HEK293 (cell line): ENCODE results near the gene AGXT2.

Experiments
- CTCF ChIA-PET: fragments of 350-600 bp; formaldehyde crosslinking; extraction: SDS; loops from one replicate; lab custom pipeline; 2021; ENCODE audit warnings: antibody characterized with exemption; lab: Yijun Ruan, JAX
- POLR2A ChIA-PET: fragments of 300-600 bp; formaldehyde crosslinking; extraction: SDS; loops from one replicate; lab custom pipeline; 2020; ENCODE audit warnings: antibody characterized with exemption, inconsistent platforms; lab: Yijun Ruan, JAX
- H3K27ac ChIP-seq: fragments of 200-500 bp; sonication (Bioruptor generic); 2 replicates; pipeline ENCODE4 v1.5.1; 2014; ENCODE audit warnings: low read depth, low read length, control low read depth, inconsistent platforms; ENCODE audit errors: extremely low read depth
- H3K36me3 ChIP-seq, 2 experiments: fragments of 200-500 bp in 1 of 2; sonication (Bioruptor generic) in 1 of 2; 1 replicate in 1 of 2; 2 replicates in 1 of 2; pipeline ENCODE4 v1.5.1; 2014 to 2017; ENCODE audit warnings: inconsistent platforms in 2 of 2, low read length in 2 of 2; ENCODE audit not compliant: control insufficient read depth in 2 of 2, insufficient read depth in 1 of 2
- H3K4me1 ChIP-seq: fragments of 200-500 bp; sonication (Bioruptor generic); 2 replicates; pipeline ENCODE4 v1.5.1; 2014; ENCODE audit warnings: mild to moderate bottlenecking, low read length, inconsistent platforms; ENCODE audit not compliant: control insufficient read depth, insufficient read depth
- H3K4me3 ChIP-seq: 2 replicates; pipeline ENCODE4 v1.5.1; 2011; ENCODE audit warnings: low read depth, mild to moderate bottlenecking, control low read depth, low read length, moderate library complexity
- H3K9me3 ChIP-seq: fragments of 200-500 bp; sonication (Bioruptor generic); 2 replicates; pipeline ENCODE4 v1.5.1; 2014; ENCODE audit warnings: low read depth, low read length, inconsistent platforms; ENCODE audit not compliant: control insufficient read depth, insufficient read depth
- EGR2 ChIP-seq: fragments of 450-650 bp; formaldehyde crosslinking; IDR thresholded peaks from 2 replicates; pipeline ENCODE4 v1.5.1; 2016; ENCODE audit warnings: low read depth, missing biosample characterization, missing genetic modification characterization
- SALL2 ChIP-seq: fragments of 450-650 bp; formaldehyde crosslinking; IDR thresholded peaks from 2 replicates; pipeline ENCODE4 v1.5.0; 2017; ENCODE audit warnings: missing biosample characterization, mild to moderate bottlenecking, missing genetic modification characterization, borderline replicate concordance
- SCRT2 ChIP-seq: fragments of 450-650 bp; formaldehyde crosslinking; IDR thresholded peaks from 2 replicates; pipeline ENCODE4 v1.5.1; 2016; ENCODE audit warnings: missing biosample characterization, missing genetic modification characterization
- TSHZ1 ChIP-seq: fragments of 450-650 bp; formaldehyde crosslinking; IDR thresholded peaks from 2 replicates; pipeline ENCODE4 v1.5.1; 2016; ENCODE audit warnings: missing biosample characterization, missing genetic modification characterization, borderline replicate concordance
- WT1 ChIP-seq: fragments of 450-650 bp; formaldehyde crosslinking; IDR thresholded peaks from 2 replicates; pipeline ENCODE4 v1.5.1; 2016; ENCODE audit warnings: missing biosample characterization, missing genetic modification characterization
- YY1 ChIP-seq: fragments of 450-650 bp; formaldehyde crosslinking; IDR thresholded peaks from 2 replicates; pipeline ENCODE4 v1.5.1; 2018; ENCODE audit warnings: missing biosample characterization, missing genetic modification characterization
- ZBTB20 ChIP-seq: fragments of 450-650 bp; formaldehyde crosslinking; IDR thresholded peaks from 2 replicates; pipeline ENCODE4 v1.5.1; 2016; ENCODE audit warnings: missing biosample characterization, missing genetic modification characterization
- ZBTB26 ChIP-seq: fragments of 450-650 bp; formaldehyde crosslinking; optimal IDR thresholded peaks from 2 replicates; pipeline ENCODE3; 2016; ENCODE audit warnings: missing biosample characterization, mild to moderate bottlenecking, missing genetic modification characterization
- ZEB2 ChIP-seq: fragments of 450-650 bp; formaldehyde crosslinking; IDR thresholded peaks from 2 replicates; pipeline ENCODE4 v1.5.1; 2016; ENCODE audit warnings: missing biosample characterization, missing genetic modification characterization
- ZNF132 ChIP-seq: fragments of 450-650 bp; formaldehyde crosslinking; IDR thresholded peaks from 2 replicates; pipeline ENCODE4 v1.5.1; 2017; ENCODE audit warnings: missing biosample characterization, missing genetic modification characterization, borderline replicate concordance
- ZNF133 ChIP-seq: fragments of 450-650 bp; formaldehyde crosslinking; IDR thresholded peaks from 2 replicates; pipeline ENCODE4 v1.5.1; 2016; ENCODE audit warnings: missing biosample characterization, missing genetic modification characterization
- ZNF266 ChIP-seq: fragments of 450-650 bp; formaldehyde crosslinking; IDR thresholded peaks from 2 replicates; pipeline ENCODE4 v1.5.1; 2016; ENCODE audit warnings: missing biosample characterization, missing genetic modification characterization, low read depth
- ZNF292 ChIP-seq: fragments of 450-650 bp; formaldehyde crosslinking; IDR thresholded peaks from 2 replicates; pipeline ENCODE4 v1.5.1; 2016; ENCODE audit warnings: low read depth, missing biosample characterization, missing genetic modification characterization, borderline replicate concordance
- ZNF398 ChIP-seq: fragments of 450-650 bp; formaldehyde crosslinking; IDR thresholded peaks from 2 replicates; pipeline ENCODE4 v1.5.1; 2017; ENCODE audit warnings: missing biosample characterization, missing genetic modification characterization
- ZNF416 ChIP-seq: fragments of 450-650 bp; formaldehyde crosslinking; IDR thresholded peaks from 2 replicates; pipeline ENCODE4 v1.5.1; 2016; ENCODE audit warnings: missing biosample characterization, missing genetic modification characterization
- ZNF433 ChIP-seq: fragments of 450-650 bp; formaldehyde crosslinking; IDR thresholded peaks from 2 replicates; pipeline ENCODE4 v1.5.1; 2016; ENCODE audit warnings: missing biosample characterization, missing genetic modification characterization, low read depth
- ZNF596 ChIP-seq: fragments of 450-650 bp; IDR thresholded peaks from 2 replicates; pipeline ENCODE4 v1.5.0; 2018; ENCODE audit warnings: missing biosample characterization, mild to moderate bottlenecking, missing genetic modification characterization, moderate library complexity
- ZNF658 ChIP-seq: fragments of 450-650 bp; formaldehyde crosslinking; IDR thresholded peaks from 2 replicates; pipeline ENCODE4; 2016; ENCODE audit warnings: missing biosample characterization, missing genetic modification characterization
- ZNF776 ChIP-seq: fragments of 450-650 bp; formaldehyde crosslinking; IDR thresholded peaks from 2 replicates; pipeline ENCODE4 v1.5.0; 2017; ENCODE audit warnings: missing biosample characterization, missing genetic modification characterization, borderline replicate concordance
- ZNF830 ChIP-seq: fragments of 450-650 bp; IDR thresholded peaks from 2 replicates; pipeline ENCODE4 v1.5.0; 2018; ENCODE audit warnings: missing biosample characterization, missing genetic modification characterization, low read depth, mild to moderate bottlenecking, moderate library complexity
- ZSCAN18 ChIP-seq: fragments of 450-650 bp; formaldehyde crosslinking; IDR thresholded peaks from 2 replicates; pipeline ENCODE4 v1.5.1; 2016; ENCODE audit warnings: missing biosample characterization, missing genetic modification characterization
- ZSCAN4 ChIP-seq: fragments of 450-650 bp; formaldehyde crosslinking; IDR thresholded peaks from 2 replicates; pipeline ENCODE4 v1.5.1; 2017; ENCODE audit warnings: missing biosample characterization, missing genetic modification characterization
- ZSCAN5A ChIP-seq: fragments of 450-650 bp; formaldehyde crosslinking; IDR thresholded peaks from 2 replicates; pipeline ENCODE4 v1.5.1; 2016; ENCODE audit warnings: missing biosample characterization, missing genetic modification characterization

Gene AGXT2

GRCh38 chr5:35067985-35068384 is 20.2 kb upstream of the AGXT2 start:
- TF ChIP-seq YY1 (tag by site-specific recombination) (no peak), ZSCAN5A (tag by site-specific recombination) (no peak), ZNF658 (tag by site-specific recombination) (no peak), SALL2 (tag by site-specific recombination) (no peak), ZBTB26 (tag by site-specific recombination) (no peak), ZEB2 (tag by site-specific recombination) (no peak), ZNF830 (no peak), EGR2 (tag by site-specific recombination) (no peak), ZNF416 (tag by site-specific recombination) (no peak), ZNF292 (no peak), ZNF133 (tag by site-specific recombination) (no peak), ZBTB20 (tag by site-specific recombination) (no peak), WT1 (tag by site-specific recombination) (no peak), SCRT2 (tag by site-specific recombination) (no peak), ZNF132 (tag by site-specific recombination) (no peak)
- CTCF ChIA-PET, result interaction anchor here (0.6 kb wide), 1 partner anchor 107 kb away, joined by 9 read pairs; no protein-coding TSS in a partner anchor
- Histone ChIP-seq H3K4me3 (no peak overlapping the region), H3K27ac (no peak overlapping the region), H3K4me1 (no peaks in the 10 kb centered on the region), H3K36me3 (no peaks in the 10 kb centered on the region), H3K9me3 (no peaks in the 10 kb centered on the region)
- POLR2A ChIA-PET, result no interaction called here

- CTCF ChIA-PET, result no interaction called here
- H3K4me1 ChIP-seq, result no peaks in the 10 kb centered on the region
- H3K27ac ChIP-seq, result no peak overlapping the region
- TF ChIP-seq ZSCAN18, result no peak
- TF ChIP-seq ZNF776, result no peak
- no peak for TF ChIP-seq ZNF596
- no peak for TF ChIP-seq ZNF398
- TF ChIP-seq ZNF266 (tag by site-specific recombination), result no peak
- no peak for TF ChIP-seq ZSCAN4
- TF ChIP-seq ZNF433 (tag by site-specific recombination), result no peak
- TF ChIP-seq YY1 (tag by site-specific recombination), result no peak
- TF ChIP-seq TSHZ1 (tag by site-specific recombination), result no peak
Observed at GRCh38 chr5:35066260-35066795, 18.6 kb upstream of the AGXT2 start.

More at GRCh38 chr5:35066260-35066795, 18.6 kb upstream of the AGXT2 start:
- POLR2A ChIA-PET, result no interaction called here
- Histone ChIP-seq H3K36me3 (no peaks in the 10 kb centered on the region), H3K9me3 (no peaks in the 10 kb centered on the region), H3K4me3 (no peak overlapping the region)
